ENCODE measurements around the gene SCT. TPM values are rescaled to one million over a fixed set of nuclear protein-coding genes. Genes with fewer than 3 reads are reported as not detected.

Gene SCT
- total and polyA plus RNA-seq, 2 donors (not counting 3 experiments of a cell fraction or from before 2014, with no cell fraction given) = not detected

DNA sequence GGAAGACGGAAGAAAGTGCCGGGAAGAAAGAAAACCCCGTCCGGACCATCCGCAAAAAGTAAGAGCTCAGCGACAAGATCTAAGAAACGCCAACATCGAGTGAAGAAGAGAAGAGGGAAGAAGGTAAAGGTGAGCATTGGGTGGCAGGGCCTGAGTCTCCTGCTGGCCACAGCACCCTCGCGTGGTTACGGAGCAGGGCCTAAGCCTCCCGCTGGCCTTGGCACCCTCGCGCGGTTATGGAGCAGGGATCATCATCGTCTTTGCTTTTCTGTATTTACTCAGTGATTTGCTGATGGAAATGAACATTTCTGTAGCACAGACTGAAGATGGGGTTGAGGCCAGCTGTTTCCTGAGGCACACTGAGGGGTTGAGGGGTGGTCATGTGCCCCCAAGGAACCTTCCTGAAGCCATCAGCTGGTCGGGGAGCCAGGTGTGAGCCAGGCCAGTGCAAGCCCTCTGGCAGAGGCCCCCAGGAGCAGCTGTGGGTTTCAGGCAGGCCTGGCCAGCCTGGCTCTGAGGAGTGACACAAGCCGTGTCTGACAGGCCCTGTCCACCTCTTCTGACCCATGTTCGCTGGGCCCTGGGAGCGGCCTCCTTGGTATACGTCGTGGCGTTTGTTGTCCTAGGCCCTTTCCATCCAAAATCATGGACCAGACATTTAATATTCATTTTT lies 25.3 kb downstream of the SCT start:
- no TSS peak for BruUV-seq (replicated peaks)
- DNase-seq (ENCODE audit: low read depth, low spot score) (no peak), FAIRE-seq (no peak)
- TF ChIP-seq, protein P1, sequence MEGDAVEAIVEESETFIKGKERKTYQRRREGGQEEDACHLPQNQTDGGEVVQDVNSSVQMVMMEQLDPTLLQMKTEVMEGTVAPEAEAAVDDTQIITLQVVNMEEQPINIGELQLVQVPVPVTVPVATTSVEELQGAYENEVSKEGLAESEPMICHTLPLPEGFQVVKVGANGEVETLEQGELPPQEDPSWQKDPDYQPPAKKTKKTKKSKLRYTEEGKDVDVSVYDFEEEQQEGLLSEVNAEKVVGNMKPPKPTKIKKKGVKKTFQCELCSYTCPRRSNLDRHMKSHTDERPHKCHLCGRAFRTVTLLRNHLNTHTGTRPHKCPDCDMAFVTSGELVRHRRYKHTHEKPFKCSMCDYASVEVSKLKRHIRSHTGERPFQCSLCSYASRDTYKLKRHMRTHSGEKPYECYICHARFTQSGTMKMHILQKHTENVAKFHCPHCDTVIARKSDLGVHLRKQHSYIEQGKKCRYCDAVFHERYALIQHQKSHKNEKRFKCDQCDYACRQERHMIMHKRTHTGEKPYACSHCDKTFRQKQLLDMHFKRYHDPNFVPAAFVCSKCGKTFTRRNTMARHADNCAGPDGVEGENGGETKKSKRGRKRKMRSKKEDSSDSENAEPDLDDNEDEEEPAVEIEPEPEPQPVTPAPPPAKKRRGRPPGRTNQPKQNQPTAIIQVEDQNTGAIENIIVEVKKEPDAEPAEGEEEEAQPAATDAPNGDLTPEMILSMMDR (IDR thresholded peaks at IDR 0.05; ENCODE audit: extremely low read depth in 1 of 2, insufficient read depth in 1 of 2, low read depth in 1 of 2, low read length in 2 of 2) = no peak
- TF ChIP-seq JUN (IDR thresholded peaks at IDR 0.05; ENCODE audit: borderline replicate concordance, insufficient read depth, insufficient read length, low read depth) = no peak
- TF ChIP-seq GATA2 (IDR thresholded peaks at IDR 0.05; ENCODE audit: insufficient read depth, insufficient read length, low read depth, low read length) = no peak
- no peak for TF ChIP-seq MYC (IDR thresholded peaks at IDR 0.05; ENCODE audit: low read depth, low read length)
- TF ChIP-seq POLR2AphosphoS5 (IDR thresholded peaks at IDR 0.05; ENCODE audit: insufficient read depth, low read depth, low read length) = no peak
- no peak for TF ChIP-seq EZH2 (IDR thresholded peaks at IDR 0.05; ENCODE audit: borderline replicate concordance, low read depth, low read length, severe bottlenecking)
- Histone ChIP-seq H3K27me3 (ENCODE audit: control insufficient read depth in 2 of 2, insufficient read depth in 2 of 2, low read length in 2 of 2) (no peaks in the 10 kb centered on the region), H3K4me2 (ENCODE audit: insufficient read depth, low read length) (no peak overlapping the region), H3K36me3 (ENCODE audit: control insufficient read depth in 2 of 2, extremely low read depth in 1 of 2, insufficient read depth in 2 of 2, low read length in 2 of 2) (peaks cover 19 to 65% of the 10 kb centered on the region in 2 experiments), H3K9me3 (replicated peaks; ENCODE audit: control insufficient read depth, insufficient read depth, low read length) (no peaks in the 10 kb centered on the region), H3K4me1 (ENCODE audit: control insufficient read depth, extremely low read depth, insufficient read depth, low read length) (no peaks in the 10 kb centered on the region), H2AFZ (ENCODE audit: low read depth, low read length) (no peak overlapping the region), H4K20me1 (replicated peaks; ENCODE audit: control insufficient read depth, extremely low read depth, insufficient read depth, low read length) (no peaks in the 10 kb centered on the region), H3K27ac (ENCODE audit: insufficient read depth, low read depth, low read length) (no peak overlapping the region), H3K79me2 (ENCODE audit: control insufficient read depth, insufficient read depth, low read length) (no peaks in the 10 kb centered on the region), H3K9ac (replicated peaks; ENCODE audit: extremely low read depth, insufficient read depth, low read length) (no peak overlapping the region), H3K4me3 (replicated peaks in 1 of 3; ENCODE audit: insufficient read depth in 1 of 3, low read depth in 1 of 3, low read length in 3 of 3) (no peak overlapping the region), H3K9me1 (replicated peaks; ENCODE audit: control insufficient read depth, extremely low read depth, insufficient read depth, low read length) (no peaks in the 10 kb centered on the region)
- CTCF ChIA-PET = interaction anchor here (1.0 kb wide), 1 partner anchor 26 kb away, joined by 3 read pairs; the partner anchor contains the start of gene PHRF1
- dilution Hi-C loops (cut with MboI; ENCODE audit: extremely low pct_ligation_motif_present, low sequenced_read_pairs) (no loop called here), intact Hi-C loops (cut with micrococcal nuclease) (no loop called here)
- POLR2A ChIA-PET = no interaction called here

All from endothelial cell of umbilical vein (primary cell).